ENCODE measurements around the gene GNAL.

DNA sequence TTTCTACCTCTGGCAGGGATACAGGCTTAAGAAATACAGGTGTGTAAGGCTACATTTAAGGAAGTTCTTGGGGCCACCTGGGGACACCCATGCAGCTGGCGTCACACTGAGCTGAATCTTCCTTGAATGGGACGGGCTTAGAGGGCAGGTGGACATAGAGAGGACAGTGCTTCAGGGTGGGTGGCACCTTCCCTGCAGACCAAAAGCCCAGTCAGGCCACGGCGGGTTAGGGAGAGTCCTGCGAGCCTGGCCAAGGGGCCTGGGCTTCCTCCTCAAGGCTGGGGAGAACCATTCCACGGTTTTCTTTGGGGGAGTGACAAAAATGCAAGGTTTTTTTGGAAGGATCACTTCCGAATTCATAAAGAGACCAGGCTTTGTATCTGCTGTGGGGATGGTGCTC is 73.4 kb downstream of the GNAL start:
- TF ChIP-seq, protein P1, sequence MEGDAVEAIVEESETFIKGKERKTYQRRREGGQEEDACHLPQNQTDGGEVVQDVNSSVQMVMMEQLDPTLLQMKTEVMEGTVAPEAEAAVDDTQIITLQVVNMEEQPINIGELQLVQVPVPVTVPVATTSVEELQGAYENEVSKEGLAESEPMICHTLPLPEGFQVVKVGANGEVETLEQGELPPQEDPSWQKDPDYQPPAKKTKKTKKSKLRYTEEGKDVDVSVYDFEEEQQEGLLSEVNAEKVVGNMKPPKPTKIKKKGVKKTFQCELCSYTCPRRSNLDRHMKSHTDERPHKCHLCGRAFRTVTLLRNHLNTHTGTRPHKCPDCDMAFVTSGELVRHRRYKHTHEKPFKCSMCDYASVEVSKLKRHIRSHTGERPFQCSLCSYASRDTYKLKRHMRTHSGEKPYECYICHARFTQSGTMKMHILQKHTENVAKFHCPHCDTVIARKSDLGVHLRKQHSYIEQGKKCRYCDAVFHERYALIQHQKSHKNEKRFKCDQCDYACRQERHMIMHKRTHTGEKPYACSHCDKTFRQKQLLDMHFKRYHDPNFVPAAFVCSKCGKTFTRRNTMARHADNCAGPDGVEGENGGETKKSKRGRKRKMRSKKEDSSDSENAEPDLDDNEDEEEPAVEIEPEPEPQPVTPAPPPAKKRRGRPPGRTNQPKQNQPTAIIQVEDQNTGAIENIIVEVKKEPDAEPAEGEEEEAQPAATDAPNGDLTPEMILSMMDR (conservative IDR thresholded peaks at IDR 0.05; ENCODE audit: low read depth, low read length) = no peak
- no peak for TF ChIP-seq EZH2 (IDR thresholded peaks at IDR 0.05; ENCODE audit: borderline replicate concordance, low read depth, low read length, poor library complexity, severe bottlenecking)

Measured in A673 (cell line).